Muscle layer of duodenum (tissue), 2 donors: ENCODE measurements around the gene MTSS2.

Experiments
- H3K27ac ChIP-seq: one replicate; pipeline ENCODE4 v1.7.0; 2013; ENCODE audit warnings: mild to moderate bottlenecking, low read length
- H3K27me3 ChIP-seq: one replicate; pipeline ENCODE4 v1.7.0; 2013; ENCODE audit warnings: low read depth, mild to moderate bottlenecking, control low read depth, low read length
- H3K36me3 ChIP-seq, 2 donors: one replicate each; pipeline ENCODE4 v1.7.0; 2013; ENCODE audit warnings: low read length in 2 of 2, control low read depth in 1 of 2, mild to moderate bottlenecking in 1 of 2; ENCODE audit not compliant: insufficient read depth in 2 of 2, control insufficient read depth in 1 of 2
- H3K4me1 ChIP-seq, 2 donors: one replicate each; pipeline ENCODE4 v1.7.0; 2013; ENCODE audit warnings: low read length in 2 of 2, mild to moderate bottlenecking in 2 of 2, control low read depth in 1 of 2, moderate library complexity in 1 of 2; ENCODE audit not compliant: insufficient read depth in 2 of 2, control insufficient read depth in 1 of 2
- H3K4me3 ChIP-seq, 2 donors: one replicate each; pipeline ENCODE4 v1.7.0; 2013; ENCODE audit warnings: low read length in 2 of 2, low read depth in 1 of 2, mild to moderate bottlenecking in 1 of 2
- H3K9me3 ChIP-seq, 2 donors: one replicate each; pipeline ENCODE4 v1.7.0; 2013; ENCODE audit warnings: low read length in 2 of 2, control low read depth in 1 of 2, mild to moderate bottlenecking in 1 of 2; ENCODE audit not compliant: control insufficient read depth in 1 of 2
- donor health status: healthy.

MTSS2 gene

GRCh38 chr16:70682239-70683145 is 3.4 kb downstream of the MTSS2 start:
- Histone ChIP-seq H3K27me3 (no peaks in the 10 kb centered on the region), H3K36me3 (peaks cover 11 to 18% of the 10 kb centered on the region in 2 donors), H3K9me3 (no peaks in the 10 kb centered on the region), H3K4me1 (peaks cover 3 to 65% of the 10 kb centered on the region in 2 donors), H3K4me3 (peak overlapping the region in 1 of 2 donors; percentile 72), H3K27ac (peak overlapping the region; percentile 45)

- H3K36me3 ChIP-seq: peaks cover 16 to 25% of the 10 kb centered on the region in 2 donors
- peak overlapping the region; percentile 45 for H3K27ac ChIP-seq
- H3K9me3 ChIP-seq: no peaks in the 10 kb centered on the region
- peak overlapping the region in 1 of 2 donors; percentile 15 for H3K4me3 ChIP-seq
- H3K4me1 ChIP-seq: peaks cover 0 to 63% of the 10 kb centered on the region in 2 donors
- no peaks in the 10 kb centered on the region for H3K27me3 ChIP-seq
Observed at GRCh38 chr16:70681382-70682238, 4.2 kb downstream of the MTSS2 start.

GRCh38 chr16:70680495-70681381 is 5.1 kb downstream of the MTSS2 start:
- Histone ChIP-seq H3K27ac (peak overlapping the region; percentile 45), H3K27me3 (no peaks in the 10 kb centered on the region), H3K9me3 (no peaks in the 10 kb centered on the region), H3K36me3 (peaks cover 16 to 34% of the 10 kb centered on the region in 2 donors), H3K4me3 (peak overlapping the region in 1 of 2 donors; percentile 15), H3K4me1 (peaks cover 0 to 66% of the 10 kb centered on the region in 2 donors)

- H3K9me3 ChIP-seq: no peaks in the 10 kb centered on the region
- H3K4me1 ChIP-seq: peaks cover 0 to 66% of the 10 kb centered on the region in 2 donors
- H3K27me3 ChIP-seq: no peaks in the 10 kb centered on the region
- H3K4me3 ChIP-seq: peak overlapping the region in 1 of 2 donors; percentile 15
- H3K36me3 ChIP-seq: peaks cover 16 to 37% of the 10 kb centered on the region in 2 donors
- H3K27ac ChIP-seq: no peak overlapping the region
Observed at GRCh38 chr16:70679671-70680494, 6.0 kb downstream of the MTSS2 start.

- no peak overlapping the region for H3K27ac ChIP-seq
- no peaks in the 10 kb centered on the region for H3K27me3 ChIP-seq
- H3K36me3 ChIP-seq: peaks cover 16 to 45% of the 10 kb centered on the region in 2 donors
- H3K4me3 ChIP-seq: no peak overlapping the region
- peaks cover 0 to 60% of the 10 kb centered on the region in 2 donors for H3K4me1 ChIP-seq
- no peaks in the 10 kb centered on the region for H3K9me3 ChIP-seq
Observed at GRCh38 chr16:70678898-70679670, 6.8 kb downstream of the MTSS2 start.

- Histone ChIP-seq H3K27me3 (no peaks in the 10 kb centered on the region), H3K27ac (no peak overlapping the region), H3K36me3 (peaks cover 22 to 48% of the 10 kb centered on the region in 2 donors), H3K4me1 (peaks cover 0 to 53% of the 10 kb centered on the region in 2 donors), H3K4me3 (no peak overlapping the region), H3K9me3 (no peaks in the 10 kb centered on the region)
Observed at GRCh38 chr16:70678121-70678897, 7.5 kb downstream of the MTSS2 start.

GRCh38 chr16:70677499-70678120 is 8.2 kb downstream of the MTSS2 start:
- no peak overlapping the region for H3K4me3 ChIP-seq
- peaks cover 24 to 55% of the 10 kb centered on the region in 2 donors for H3K36me3 ChIP-seq
- H3K27me3 ChIP-seq: no peaks in the 10 kb centered on the region
- peaks cover 0 to 46% of the 10 kb centered on the region in 2 donors for H3K4me1 ChIP-seq
- H3K9me3 ChIP-seq: no peaks in the 10 kb centered on the region
- no peak overlapping the region for H3K27ac ChIP-seq

- Histone ChIP-seq H3K4me1 (peaks cover 0 to 38% of the 10 kb centered on the region in 2 donors), H3K27ac (no peak overlapping the region), H3K36me3 (peaks cover 24 to 60% of the 10 kb centered on the region in 2 donors), H3K9me3 (no peaks in the 10 kb centered on the region), H3K27me3 (no peaks in the 10 kb centered on the region), H3K4me3 (no peak overlapping the region)
Observed at GRCh38 chr16:70676675-70677498, 9.0 kb downstream of the MTSS2 start.
